ENCODE measurements around the gene HES1. TPM values are rescaled to one million over a fixed set of nuclear protein-coding genes. Genes with fewer than 3 reads are reported as not detected.
"Not testable (repeated sequence)": the region's sequence is repeated elsewhere in the genome, so short reads cannot be mapped to it uniquely, and the experiment has no call there.

Gene HES1
- total RNA-seq, 4 donors from 2014 or later: 23.1 to 50.9 (median 41.2) TPM

- intact Hi-C loops (cut with DNase I; ENCODE audit: low total_unique reads): no loop called here
- Histone ChIP-seq H3K4me3 (no peak overlapping the region), H3K4me1 (peaks cover 3 to 6% of the 10 kb centered on the region in 2 donors), H3K27me3 (no peaks in the 10 kb centered on the region), H3K36me3 (no peaks in the 10 kb centered on the region), H3K9me3 (no peaks in the 10 kb centered on the region), H3K27ac (peak overlapping the region in 1 of 2 donors; percentile 67)
- TF ChIP-seq CTCF (IDR thresholded peaks at IDR 0.05) (no peak), POLR2A (IDR thresholded peaks at IDR 0.05) (peak in 1 of 2 donors; percentile 21)
- peak; percentile 88 to 94 for DNase-seq
Observed at GRCh38 chr3:194089357-194090177, 46.4 kb upstream of the HES1 start.

GRCh38 chr3:194090178-194090555 is 45.8 kb upstream of the HES1 start:
- DNase-seq; H3K4me3 ChIP-seq; intact Hi-C loops (cut with DNase I; ENCODE audit: low total_unique reads); H3K36me3 ChIP-seq; H3K9me3 ChIP-seq; H3K27me3 ChIP-seq; H3K4me1 ChIP-seq: not testable (repeated sequence)
- H3K27ac ChIP-seq: peak overlapping the region in 1 of 2 donors; percentile 41

- peaks cover 3 to 6% of the 10 kb centered on the region in 2 donors for H3K4me1 ChIP-seq
- no peaks in the 10 kb centered on the region for H3K27me3 ChIP-seq
- DNase-seq: no peak
- TF ChIP-seq POLR2A (IDR thresholded peaks at IDR 0.05) (no peak), CTCF (IDR thresholded peaks at IDR 0.05) (no peak)
- intact Hi-C loops (cut with DNase I; ENCODE audit: low total_unique reads): no loop called here
- H3K4me3 ChIP-seq: no peak overlapping the region
- no peaks in the 10 kb centered on the region for H3K36me3 ChIP-seq
- H3K27ac ChIP-seq: no peak overlapping the region
- no peaks in the 10 kb centered on the region for H3K9me3 ChIP-seq
Observed at GRCh38 chr3:194090716-194091115, 45.2 kb upstream of the HES1 start.

- H3K27ac ChIP-seq: no peak overlapping the region
- H3K4me1 ChIP-seq: peaks cover 3 to 6% of the 10 kb centered on the region in 2 donors
- intact Hi-C loops (cut with DNase I; ENCODE audit: low total_unique reads): no loop called here
- TF ChIP-seq CTCF (IDR thresholded peaks at IDR 0.05) (no peak), POLR2A (IDR thresholded peaks at IDR 0.05) (no peak)
- no peaks in the 10 kb centered on the region for H3K9me3 ChIP-seq
- no peak overlapping the region for H3K4me3 ChIP-seq
- H3K27me3 ChIP-seq: no peaks in the 10 kb centered on the region
- no peaks in the 10 kb centered on the region for H3K36me3 ChIP-seq
- DNase-seq: no peak
Observed at GRCh38 chr3:194091141-194091540, 44.8 kb upstream of the HES1 start.

- intact Hi-C loops (cut with DNase I; ENCODE audit: low total_unique reads): not testable (repeated sequence)
Observed at GRCh38 chr3:194091897-194092296, 44.1 kb upstream of the HES1 start.

GRCh38 chr3:194092881-194093301 is 43.1 kb upstream of the HES1 start:
- H3K36me3 ChIP-seq: no peaks in the 10 kb centered on the region
- H3K9me3 ChIP-seq: no peaks in the 10 kb centered on the region
- TF ChIP-seq POLR2A (IDR thresholded peaks at IDR 0.05): no peak
- TF ChIP-seq CTCF (IDR thresholded peaks at IDR 0.05): no peak
- intact Hi-C loops (cut with DNase I; ENCODE audit: low total_unique reads): no loop called here
- no peak overlapping the region for H3K27ac ChIP-seq
- H3K4me3 ChIP-seq: no peak overlapping the region
- no peak for DNase-seq
- H3K27me3 ChIP-seq: no peaks in the 10 kb centered on the region
- peaks cover 3 to 6% of the 10 kb centered on the region in 2 donors for H3K4me1 ChIP-seq

More at GRCh38 chr3:194091897-194092296, 44.1 kb upstream of the HES1 start:
- DNase-seq, H3K4me3 ChIP-seq, H3K27me3 ChIP-seq, H3K27ac ChIP-seq, H3K4me1 ChIP-seq, H3K9me3 ChIP-seq, H3K36me3 ChIP-seq: not testable (repeated sequence)

Data from uterus (tissue), 4 donors.